SK-N-DZ (cell line): Measurements from ENCODE around the gene VWC2.

ENCODE experiments used
- DNase-seq: peaks from one replicate; pipeline ENCODE4 v3.0.0-alpha.2; 2015; ENCODE audit warnings: low spot score

VWC2 gene

DNA sequence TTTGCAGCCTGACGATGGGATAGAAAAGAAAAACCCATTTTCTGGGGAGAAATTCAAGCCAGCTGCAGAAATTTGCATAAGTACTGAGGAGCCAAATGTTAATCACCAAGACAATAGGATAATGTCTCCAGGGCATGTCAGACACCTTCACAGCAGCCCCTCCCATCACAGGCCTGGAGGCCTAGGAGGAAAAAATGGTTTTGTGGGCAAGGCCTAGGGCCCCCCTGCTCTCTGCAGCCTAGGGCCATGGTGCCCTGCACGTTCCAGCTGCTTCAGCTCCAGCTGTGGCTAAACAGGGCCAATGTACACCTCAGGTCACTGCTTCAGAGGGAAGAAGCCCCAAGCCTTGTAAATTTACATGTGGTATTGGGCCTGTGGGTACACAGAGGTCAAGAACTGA is 158.2 kb downstream of the VWC2 start:
- DNase-seq = no peak

DNA sequence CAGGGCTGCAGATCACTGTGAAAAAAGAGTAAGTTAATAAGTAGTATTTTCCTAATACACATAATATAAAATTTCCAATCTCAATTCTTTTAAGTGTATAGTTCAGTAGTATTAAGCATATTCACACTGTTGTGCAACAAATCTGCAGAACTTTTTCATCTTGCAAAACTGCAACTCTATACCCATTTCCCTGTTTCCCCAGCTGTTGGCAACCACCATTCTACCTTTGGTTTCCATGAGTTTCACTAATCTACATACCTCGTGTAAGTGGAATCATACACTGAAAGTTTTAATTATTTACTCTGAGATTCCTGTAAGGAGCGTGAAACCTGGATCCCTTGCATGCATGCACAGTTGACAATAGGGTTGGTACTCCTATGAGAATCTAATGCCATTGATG is 164.2 kb downstream of the VWC2 start:
- no peak for DNase-seq
